K562 (cell line): ENCODE measurements around the gene SLC31A1.

Source experiments
- CCAR2 ChIP-seq: fragments of 200-400 bp; formaldehyde crosslinking; IDR thresholded peaks from 2 replicates; pipeline ENCODE4 v1.6.1; 2017; ENCODE audit warnings: mild to moderate bottlenecking, low read depth, low read length
- CHD4 ChIP-seq: fragments of 200-600 bp; sonication (generic); IDR thresholded peaks from 3 replicates; pipeline ENCODE4 v1.6.1; 2012; ENCODE audit warnings: low read depth, mild to moderate bottlenecking, mixed read lengths, low read length, inconsistent platforms; ENCODE audit not compliant: insufficient read depth, insufficient replicate concordance, poor library complexity, severe bottlenecking
- CREB5 ChIP-seq: fragments of 250-450 bp; sonication (Bioruptor Pico); IDR thresholded peaks from 2 replicates; pipeline ENCODE4 v1.5.0; 2020; ENCODE audit warnings: mild to moderate bottlenecking
- CREM ChIP-seq: IDR thresholded peaks from 2 replicates; pipeline ENCODE4 v1.6.1; 2014; ENCODE audit warnings: antibody characterized with exemption, low read depth
- E2F4 ChIP-seq: sonication (generic); formaldehyde crosslinking; IDR thresholded peaks from 2 replicates; pipeline ENCODE4 v1.8.0; 2022; ENCODE audit warnings: mild to moderate bottlenecking, low read depth, missing genetic modification reagents
- MAX ChIP-seq: sonication (generic); formaldehyde crosslinking; IDR thresholded peaks from 2 replicates; pipeline ENCODE4 v1.9.0; 2022; ENCODE audit warnings: mild to moderate bottlenecking, missing genetic modification reagents

- no peak for TF ChIP-seq CHD4
- TF ChIP-seq CCAR2, result no peak
- no peak for TF ChIP-seq MAX
- no peak for TF ChIP-seq E2F4
- no peak for TF ChIP-seq CREM
- TF ChIP-seq CREB5, result no peak
Measured at GRCh38 chr9:113255438-113255837, 34.1 kb downstream of the SLC31A1 start.
